ENCODE measurements around the gene GPR15. TPM values are rescaled to one million over a fixed set of nuclear protein-coding genes. Genes with fewer than 3 reads are reported as not detected.

GPR15 gene
- total RNA-seq, 2 donors from 2014 or later, result not detected

- TF ChIP-seq CTCF (IDR thresholded peaks at IDR 0.05), result no peak
- Histone ChIP-seq H3K36me3 (no peaks in the 10 kb centered on the region), H3K4me1 (ENCODE audit: control insufficient read depth in 1 of 2, low read depth in 2 of 2) (no peaks in the 10 kb centered on the region), H3K27ac (no peak overlapping the region), H3K9me3 (no peaks in the 10 kb centered on the region), H3K4me3 (no peak overlapping the region), H3K27me3 (replicated peaks; ENCODE audit: insufficient read depth) (no peaks in the 10 kb centered on the region)
- ATAC-seq (ENCODE audit: insufficient number of reproducible peaks, low FRiP score, low read depth) (no peak), DNase-seq (ENCODE audit: low spot score) (no peak)
Observed at GRCh38 chr3:98552232-98553020, 20.6 kb downstream of the GPR15 start.

- H3K4me1 ChIP-seq (ENCODE audit: control insufficient read depth in 1 of 2, low read depth in 2 of 2), result no peaks in the 10 kb centered on the region
- H3K27ac ChIP-seq, result no peak overlapping the region
- no peak overlapping the region for H3K4me3 ChIP-seq
- no peaks in the 10 kb centered on the region for H3K9me3 ChIP-seq
- no peak for TF ChIP-seq CTCF (IDR thresholded peaks at IDR 0.05)
- H3K36me3 ChIP-seq, result no peaks in the 10 kb centered on the region
- no peak for DNase-seq (ENCODE audit: low spot score)
- H3K27me3 ChIP-seq (replicated peaks; ENCODE audit: insufficient read depth), result no peaks in the 10 kb centered on the region
- no peak for ATAC-seq (ENCODE audit: insufficient number of reproducible peaks, low FRiP score, low read depth)
Observed at GRCh38 chr3:98553021-98553563, 21.3 kb downstream of the GPR15 start.

GRCh38 chr3:98553753-98554152 is 22.0 kb downstream of the GPR15 start:
- ATAC-seq (ENCODE audit: insufficient number of reproducible peaks, low FRiP score, low read depth) (no peak), DNase-seq (ENCODE audit: low spot score) (no peak)
- Histone ChIP-seq H3K4me3 (no peak overlapping the region), H3K4me1 (ENCODE audit: control insufficient read depth in 1 of 2, low read depth in 2 of 2) (no peaks in the 10 kb centered on the region), H3K27me3 (replicated peaks; ENCODE audit: insufficient read depth) (no peaks in the 10 kb centered on the region), H3K9me3 (no peaks in the 10 kb centered on the region), H3K36me3 (no peaks in the 10 kb centered on the region), H3K27ac (no peak overlapping the region)
- no peak for TF ChIP-seq CTCF (IDR thresholded peaks at IDR 0.05)

GRCh38 chr3:98554580-98554979 is 22.8 kb downstream of the GPR15 start:
- ATAC-seq (ENCODE audit: insufficient number of reproducible peaks, low FRiP score, low read depth) (no peak), DNase-seq (ENCODE audit: low spot score) (no peak)
- no peaks in the 10 kb centered on the region for H3K36me3 ChIP-seq
- H3K27me3 ChIP-seq (replicated peaks; ENCODE audit: insufficient read depth), result no peaks in the 10 kb centered on the region
- H3K27ac ChIP-seq, result no peak overlapping the region
- no peaks in the 10 kb centered on the region for H3K4me1 ChIP-seq (ENCODE audit: control insufficient read depth in 1 of 2, low read depth in 2 of 2)
- no peak overlapping the region for H3K4me3 ChIP-seq
- no peak for TF ChIP-seq CTCF (IDR thresholded peaks at IDR 0.05)
- H3K9me3 ChIP-seq, result no peaks in the 10 kb centered on the region

- H3K27me3 ChIP-seq (replicated peaks; ENCODE audit: insufficient read depth), result no peaks in the 10 kb centered on the region
- no peaks in the 10 kb centered on the region for H3K36me3 ChIP-seq
- DNase-seq (ENCODE audit: low spot score), result no peak
- no peak for ATAC-seq (ENCODE audit: insufficient number of reproducible peaks, low FRiP score, low read depth)
- H3K4me1 ChIP-seq (ENCODE audit: control insufficient read depth in 1 of 2, low read depth in 2 of 2), result no peaks in the 10 kb centered on the region
- H3K4me3 ChIP-seq, result no peak overlapping the region
- no peaks in the 10 kb centered on the region for H3K9me3 ChIP-seq
- TF ChIP-seq CTCF (IDR thresholded peaks at IDR 0.05), result no peak
- H3K27ac ChIP-seq, result no peak overlapping the region
Observed at GRCh38 chr3:98555025-98555379, 23.2 kb downstream of the GPR15 start.

Measured in thoracic aorta (tissue), 2 donors.